Lung (tissue), 12 donors: ENCODE measurements around the gene ELF3. TPM values are rescaled to one million over a fixed set of nuclear protein-coding genes. Genes with fewer than 3 reads are reported as not detected.

Experiments
- ATAC-seq: fragments of 200-7000 bp; cut with Tn5 transposase; one replicate; pipeline ENCODE4 v1.9.1; 2020; ENCODE audit warnings: moderate number of reproducible peaks; ENCODE audit not compliant: insufficient read depth, low FRiP score
- DNase-seq, 3 donors: peaks; one replicate each; pipeline ENCODE4 v3.0.0-alpha.2; 2013 to 2017
- H3K27ac ChIP-seq, 2 donors: one replicate each; pipeline ENCODE4 v1.5.1; 2013; ENCODE audit warnings: mild to moderate bottlenecking in 2 of 2, moderate library complexity in 2 of 2, control low read depth in 1 of 2, inconsistent platforms in 1 of 2, low read depth in 1 of 2, low read length in 1 of 2
- H3K27me3 ChIP-seq, 3 donors: one replicate each; pipeline ENCODE4 v1.5.1; 2013; ENCODE audit warnings: low read length in 2 of 3; ENCODE audit not compliant: control insufficient read depth in 3 of 3, insufficient read depth in 3 of 3
- H3K36me3 ChIP-seq, 4 donors: one replicate each; pipeline ENCODE4 v1.5.1; 2013; ENCODE audit warnings: low read length in 4 of 4, mild to moderate bottlenecking in 1 of 4, moderate library complexity in 1 of 4; ENCODE audit not compliant: control insufficient read depth in 4 of 4, insufficient read depth in 4 of 4
- H3K4me1 ChIP-seq, 5 donors: one replicate each; pipeline ENCODE4 v1.5.1; 2013; ENCODE audit warnings: low read length in 5 of 5, mild to moderate bottlenecking in 2 of 5, moderate library complexity in 1 of 5; ENCODE audit not compliant: control insufficient read depth in 5 of 5, insufficient read depth in 5 of 5
- H3K4me3 ChIP-seq: one replicate; pipeline ENCODE4 v1.5.1; 2013; ENCODE audit warnings: mild to moderate bottlenecking, control low read depth, moderate library complexity
- H3K9ac ChIP-seq, 2 donors: one replicate each; pipeline ENCODE4 v1.5.1; 2013; ENCODE audit warnings: low read length in 2 of 2, control low read depth in 1 of 2; ENCODE audit not compliant: insufficient read depth in 1 of 2
- H3K9me3 ChIP-seq, 4 donors: one replicate each; pipeline ENCODE4 v1.5.1; 2013; ENCODE audit warnings: low read length in 3 of 4, mild to moderate bottlenecking in 1 of 4, moderate library complexity in 1 of 4; ENCODE audit not compliant: control insufficient read depth in 4 of 4, insufficient read depth in 3 of 4
- CTCF ChIP-seq: IDR thresholded peaks from 2 replicates; pipeline ENCODE4 v1.5.1; 2012; ENCODE audit warnings: mild to moderate bottlenecking; ENCODE audit errors: control extremely low read depth, extremely low read depth
- WGBS, 2 donors: extraction: QIAGEN DNeasy Blood & Tissue Kit; methylation state at CpG; one replicate each; pipeline ENCODE4 v1.1.7; 2013; 5-methylcytosine and 5-hydroxymethylcytosine counted together
- polyA plus RNA-seq, 2 donors: library from polyadenylated mRNA; stranded (reverse); fragments of 200-250 nt; gene quantifications; one replicate each; pipeline ENCODE4 v1.2.1, GENCODE V29; 2013
- total RNA-seq, 2 donors: library from RNA; depleted of rRNA in 1 of 2; stranded (reverse); fragments of >200 nt in 1 of 2; gene quantifications; one replicate each; pipeline ENCODE4 v1.2.1, GENCODE V29; 2014 to 2021
- donor health status: control.
- donor health status: control.
- donor health status: Bipolar disorder and iron deficiency.
- donor health status: healthy.
- donor health status: DM: yes; HTN: yes; CAD: no.

The ELF3 gene
- total and polyA plus RNA-seq, 4 donors = 143 to 219 (median 149) TPM

- TF ChIP-seq CTCF = no peak
- Histone ChIP-seq H3K36me3 (peaks cover 0 to 11% (median 0%) of the 10 kb centered on the region in 4 donors), H3K27ac (peak overlapping the region in 1 of 2 donors; percentile 50), H3K27me3 (no peaks in the 10 kb centered on the region), H3K9me3 (no peaks in the 10 kb centered on the region), H3K4me1 (peaks cover 0 to 6% (median 2%) of the 10 kb centered on the region in 5 donors), H3K4me3 (peak overlapping the region; percentile 15), H3K9ac (peak overlapping the region in 1 of 2 donors; percentile 71)
- no peak for ATAC-seq
- 67 to 80% methylated on average over 35 of the region's 35 CpGs for WGBS, 2 donors
- DNase-seq = no peak
Observed at GRCh38 chr1:202012544-202013478, 2.4 kb downstream of the ELF3 start.

- DNase-seq (no peak), ATAC-seq (no peak)
- no peak for TF ChIP-seq CTCF
- Histone ChIP-seq H3K27ac (peak overlapping the region in 1 of 2 donors; percentile 50), H3K36me3 (peaks cover 0 to 11% (median 0%) of the 10 kb centered on the region in 4 donors), H3K4me3 (no peak overlapping the region), H3K27me3 (no peaks in the 10 kb centered on the region), H3K9me3 (no peaks in the 10 kb centered on the region), H3K4me1 (peaks cover 0 to 12% (median 2%) of the 10 kb centered on the region in 5 donors), H3K9ac (peak overlapping the region in 1 of 2 donors; percentile 6)
- WGBS, 2 donors = 71 to 96% methylated on average over 12 of the region's 12 CpGs
Observed at GRCh38 chr1:202013603-202014002, 3.2 kb downstream of the ELF3 start.

DNA sequence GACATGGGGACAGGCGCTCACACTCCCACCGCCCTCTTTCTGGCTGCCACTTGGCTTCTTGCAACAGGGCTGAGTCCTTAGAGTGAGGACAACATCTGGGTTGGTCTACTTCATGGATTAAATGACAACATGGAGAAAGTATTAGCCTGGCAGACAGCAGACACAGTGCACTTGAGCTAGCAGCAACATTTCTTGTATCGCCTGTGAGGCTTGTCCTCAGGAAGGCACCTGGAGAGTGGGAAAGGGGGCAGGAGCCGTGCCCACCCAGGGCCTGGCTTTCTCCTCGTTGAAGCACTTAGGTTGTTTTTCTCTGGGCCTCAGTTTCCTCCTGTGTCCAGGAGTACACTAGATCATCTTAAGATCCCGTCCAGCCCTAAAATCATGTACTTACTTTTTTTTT, 3.7 kb downstream of the ELF3 start:
- 73 to 94% methylated on average over 6 of the region's 6 CpGs for WGBS, 2 donors

More for the DNA sequence above, 3.7 kb downstream of the ELF3 start:
- Histone ChIP-seq H3K36me3 (peaks cover 0 to 11% (median 0%) of the 10 kb centered on the region in 4 donors), H3K4me1 (peaks cover 0 to 13% (median 2%) of the 10 kb centered on the region in 5 donors), H3K27ac (peak overlapping the region in 1 of 2 donors; percentile 50), H3K4me3 (no peak overlapping the region), H3K9ac (peak overlapping the region in 1 of 2 donors; percentile 6), H3K27me3 (no peaks in the 10 kb centered on the region), H3K9me3 (no peaks in the 10 kb centered on the region)
- ATAC-seq (no peak), DNase-seq (no peak)
- TF ChIP-seq CTCF = no peak
